OCI-LY3 (cell line): ENCODE data around the gene RTN4R.
A peak's percentile ranks its signal among the peaks of the same experiment; 100 is the strongest.
"Not testable (repeated sequence)": the region's sequence is repeated elsewhere in the genome, so short reads cannot be mapped to it uniquely, and the experiment has no call there.

ENCODE experiments used
- H2AFZ ChIP-seq: fragments of 200-600, 300-600 bp; shearing (Covaris generic); 2 replicates; pipeline ENCODE4 v1.6.0; 2014; ENCODE audit warnings: antibody characterized with exemption, low read depth, low read length
- H3K27ac ChIP-seq: fragments of 200-600, 300-600 bp; sonication (generic); 2 replicates; pipeline ENCODE4 v1.5.1; 2014; ENCODE audit warnings: mild to moderate bottlenecking, low read length, moderate library complexity, mixed read lengths
- H3K27me3 ChIP-seq: fragments of 200-600, 300-600 bp; sonication (generic); 2 replicates; pipeline ENCODE4 v1.6.1; 2014; ENCODE audit warnings: low read depth, low read length, mixed read lengths
- H3K36me3 ChIP-seq: fragments of 200-600, 300-600 bp; sonication (generic); replicated peaks from 2 replicates; pipeline ENCODE3; 2014; ENCODE audit warnings: low read depth, low read length, mixed read lengths
- H3K4me1 ChIP-seq: fragments of 300-600, 200-600 bp; sonication (generic); 2 replicates; pipeline ENCODE4 v1.6.1; 2014; ENCODE audit warnings: low read length, mixed read lengths
- H3K4me2 ChIP-seq: fragments of 200-600, 300-600 bp; sonication (generic); 2 replicates; pipeline ENCODE4 v1.6.1; 2014; ENCODE audit warnings: low read length, mixed read lengths
- H3K4me3 ChIP-seq: fragments of 300-600, 200-600 bp; sonication (generic); 2 replicates; pipeline ENCODE4 v1.5.1; 2014; ENCODE audit warnings: antibody characterized with exemption, mild to moderate bottlenecking, low read length, moderate library complexity
- H3K79me2 ChIP-seq: fragments of 300-600, 200-600 bp; shearing (Covaris generic); 2 replicates; pipeline ENCODE4 v1.6.1; 2014; ENCODE audit warnings: mild to moderate bottlenecking, low read length, mixed read lengths
- H3K9ac ChIP-seq: fragments of 300-600, 200-600 bp; shearing (Covaris generic); 2 replicates; pipeline ENCODE4 v1.6.0; 2014; ENCODE audit warnings: mild to moderate bottlenecking, low read length, moderate library complexity
- H3K9me3 ChIP-seq: fragments of 200-600, 300-600 bp; shearing (Covaris generic); 2 replicates; pipeline ENCODE4 v1.6.1; 2014; ENCODE audit warnings: low read length, mixed read lengths; ENCODE audit not compliant: insufficient read depth
- H4K20me1 ChIP-seq: fragments of 200-600, 300-600 bp; sonication (generic); 2 replicates; pipeline ENCODE4 v1.6.1; 2016; ENCODE audit warnings: low read length, mixed read lengths; ENCODE audit not compliant: insufficient read depth
- EZH2phosphoT487 ChIP-seq: fragments of 200-600 bp; shearing (Covaris generic); IDR thresholded peaks from 2 replicates; pipeline ENCODE4 v1.6.1; 2018; ENCODE audit warnings: antibody characterized with exemption, mixed run types, low read depth
- TF ChIP-seq, protein P1 (sequence below): fragments of 200-600, 300-600 bp; sonication (generic); IDR thresholded peaks from 2 replicates; pipeline ENCODE4 v1.5.1; 2014; ENCODE audit warnings: antibody characterized with exemption, low read length, low read depth

The RTN4R gene

DNA sequence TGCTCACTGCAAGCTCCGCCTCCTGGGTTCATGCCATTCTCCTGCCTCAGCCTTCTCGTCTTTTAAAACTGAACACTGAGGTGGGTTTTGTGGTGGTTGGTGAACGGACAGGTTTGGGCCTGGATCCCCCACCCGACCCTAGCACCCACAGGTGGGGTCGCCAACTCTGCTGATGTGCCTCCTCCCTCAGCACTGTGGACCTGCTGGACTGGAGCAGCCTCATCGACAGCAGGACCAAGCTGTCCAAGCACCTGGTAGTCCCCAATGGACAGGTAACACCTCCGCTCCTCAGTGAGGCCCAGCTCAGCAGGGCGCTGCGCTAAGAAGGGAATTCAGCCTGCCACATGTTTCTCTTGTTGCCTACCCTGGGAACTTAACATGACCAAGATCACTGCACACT lies 36.5 kb upstream of the RTN4R start:
- Histone ChIP-seq H3K36me3 (no peaks in the 10 kb centered on the region), H3K9ac (no peak overlapping the region), H3K4me2 (no peak overlapping the region), H3K4me1 (no peaks in the 10 kb centered on the region), H3K9me3 (no peaks in the 10 kb centered on the region), H3K4me3 (no peak overlapping the region), H3K27ac (no peak overlapping the region), H2AFZ (no peak overlapping the region), H4K20me1 (no peaks in the 10 kb centered on the region), H3K27me3 (no peaks in the 10 kb centered on the region), H3K79me2 (no peaks in the 10 kb centered on the region)
- TF ChIP-seq, protein P1, sequence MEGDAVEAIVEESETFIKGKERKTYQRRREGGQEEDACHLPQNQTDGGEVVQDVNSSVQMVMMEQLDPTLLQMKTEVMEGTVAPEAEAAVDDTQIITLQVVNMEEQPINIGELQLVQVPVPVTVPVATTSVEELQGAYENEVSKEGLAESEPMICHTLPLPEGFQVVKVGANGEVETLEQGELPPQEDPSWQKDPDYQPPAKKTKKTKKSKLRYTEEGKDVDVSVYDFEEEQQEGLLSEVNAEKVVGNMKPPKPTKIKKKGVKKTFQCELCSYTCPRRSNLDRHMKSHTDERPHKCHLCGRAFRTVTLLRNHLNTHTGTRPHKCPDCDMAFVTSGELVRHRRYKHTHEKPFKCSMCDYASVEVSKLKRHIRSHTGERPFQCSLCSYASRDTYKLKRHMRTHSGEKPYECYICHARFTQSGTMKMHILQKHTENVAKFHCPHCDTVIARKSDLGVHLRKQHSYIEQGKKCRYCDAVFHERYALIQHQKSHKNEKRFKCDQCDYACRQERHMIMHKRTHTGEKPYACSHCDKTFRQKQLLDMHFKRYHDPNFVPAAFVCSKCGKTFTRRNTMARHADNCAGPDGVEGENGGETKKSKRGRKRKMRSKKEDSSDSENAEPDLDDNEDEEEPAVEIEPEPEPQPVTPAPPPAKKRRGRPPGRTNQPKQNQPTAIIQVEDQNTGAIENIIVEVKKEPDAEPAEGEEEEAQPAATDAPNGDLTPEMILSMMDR: no peak
- TF ChIP-seq EZH2phosphoT487: no peak

DNA sequence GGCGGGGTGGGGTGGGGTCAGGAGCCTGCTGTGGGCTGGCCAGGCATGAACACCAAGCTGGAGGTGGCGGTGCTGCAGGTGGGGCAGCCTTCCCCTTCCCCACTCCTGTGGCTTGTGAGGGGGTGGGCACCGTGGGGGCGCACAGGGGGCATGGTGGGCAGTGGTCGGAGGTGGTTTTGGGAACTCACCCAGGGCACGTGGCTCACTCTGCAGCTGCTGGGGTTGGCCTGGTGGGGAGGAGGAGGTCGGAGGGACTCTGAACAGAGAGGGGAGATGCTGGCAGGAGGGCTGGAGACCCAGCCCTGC lies 35.1 kb upstream of the RTN4R start:
- not testable (repeated sequence) for H3K4me1 ChIP-seq, H3K4me2 ChIP-seq, H3K27ac ChIP-seq, H3K9me3 ChIP-seq, H3K79me2 ChIP-seq, H3K36me3 ChIP-seq, H3K4me3 ChIP-seq, H3K27me3 ChIP-seq, H3K9ac ChIP-seq, H4K20me1 ChIP-seq, H2AFZ ChIP-seq

DNA sequence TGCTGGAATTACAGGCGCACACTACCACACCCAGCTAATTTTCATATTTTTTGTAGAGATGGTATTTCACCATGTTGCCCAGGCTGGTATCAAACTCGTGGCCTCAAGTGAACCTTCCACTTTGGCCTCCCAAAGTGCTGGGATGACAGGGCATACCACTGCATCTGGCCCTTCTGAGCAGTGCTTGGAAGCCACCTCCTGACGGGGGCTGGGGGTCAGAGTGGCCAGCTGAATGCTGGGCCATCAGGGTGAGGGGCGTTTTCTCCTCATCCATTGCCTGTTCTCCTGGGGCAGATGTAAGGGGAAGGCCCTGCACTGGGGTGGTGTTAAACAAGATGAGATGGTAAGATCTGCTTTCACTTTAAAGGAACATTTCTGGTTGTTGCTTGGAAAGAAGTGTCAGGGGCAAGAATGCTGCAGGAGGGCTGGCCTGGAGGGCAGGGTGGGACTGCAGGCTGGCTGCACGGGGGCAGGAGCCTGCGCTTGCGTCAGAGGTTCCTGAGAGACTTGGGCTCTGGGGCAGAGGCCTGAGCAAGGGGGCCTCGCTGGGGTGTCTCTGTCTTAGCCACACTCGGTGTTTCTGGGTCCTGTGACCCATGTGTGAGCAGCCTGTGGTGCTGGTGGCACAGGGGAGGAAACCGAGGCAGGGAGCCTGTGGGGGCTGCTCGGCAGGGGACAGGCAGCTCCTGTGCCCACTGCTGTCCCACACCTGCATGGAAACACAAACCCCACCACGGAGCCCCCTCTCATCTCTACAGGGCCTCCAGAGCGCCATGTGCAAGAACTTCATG lies 34.5 kb upstream of the RTN4R start:
- Histone ChIP-seq H3K9ac (no peak overlapping the region), H3K9me3 (no peaks in the 10 kb centered on the region), H3K79me2 (no peaks in the 10 kb centered on the region), H3K4me2 (no peak overlapping the region), H3K4me3 (no peak overlapping the region), H2AFZ (no peak overlapping the region), H3K36me3 (no peaks in the 10 kb centered on the region), H4K20me1 (no peaks in the 10 kb centered on the region), H3K4me1 (no peaks in the 10 kb centered on the region), H3K27ac (no peak overlapping the region), H3K27me3 (no peaks in the 10 kb centered on the region)
- TF ChIP-seq EZH2phosphoT487: no peak
- TF ChIP-seq, protein P1: no peak

DNA sequence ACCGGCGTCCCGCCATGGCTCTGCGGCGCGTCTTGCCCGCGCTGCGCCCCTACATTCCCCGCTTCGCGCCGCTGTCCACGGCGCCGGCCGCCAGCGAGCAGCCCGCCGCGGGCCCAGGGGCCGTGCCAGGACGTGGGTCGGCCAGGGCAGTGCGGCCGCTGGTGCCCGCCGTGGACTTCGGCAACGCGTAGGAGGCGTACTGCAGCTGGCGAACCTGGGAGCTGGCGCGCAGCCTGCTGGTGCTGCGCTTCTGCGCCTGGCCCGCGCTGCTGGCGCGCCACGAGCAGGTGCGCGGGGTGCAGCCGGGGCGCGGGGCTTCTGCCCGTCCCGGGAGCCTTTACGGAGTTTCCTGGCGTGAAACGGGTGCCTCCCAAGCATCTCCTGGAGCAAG lies 31.6 kb upstream of the RTN4R start:
- no peak for TF ChIP-seq EZH2phosphoT487
- TF ChIP-seq, protein P1: no peak
- Histone ChIP-seq H3K36me3 (no peaks in the 10 kb centered on the region), H3K4me2 (peak overlapping the region; percentile 69), H3K4me3 (peak overlapping the region; percentile 74), H3K4me1 (no peaks in the 10 kb centered on the region), H2AFZ (no peak overlapping the region), H3K9ac (no peak overlapping the region), H3K9me3 (no peaks in the 10 kb centered on the region), H4K20me1 (no peaks in the 10 kb centered on the region), H3K27ac (no peak overlapping the region), H3K79me2 (no peaks in the 10 kb centered on the region), H3K27me3 (peaks cover 8% of the 10 kb centered on the region; the same call in 1 of the 2 replicates)
